ENCODE data around the gene ARHGEF19.
"Not testable (repeated sequence)": the region's sequence is repeated elsewhere in the genome, so short reads cannot be mapped to it uniquely, and the experiment has no call there.

The ARHGEF19 gene

GRCh38 chr1:16178596-16179497, 33.6 kb downstream of the ARHGEF19 start:
- no peak for DNase-seq

GRCh38 chr1:16177306-16177705, 35.1 kb downstream of the ARHGEF19 start:
- no peak for DNase-seq

- DNase-seq, result no peak
These were observed 35.8 kb downstream of the ARHGEF19 start for GRCh38 chr1:16176653-16177052.

- DNase-seq, result no peak
These were observed 36.6 kb downstream of the ARHGEF19 start for GRCh38 chr1:16175610-16176553.

GRCh38 chr1:16174886-16175598, 37.4 kb downstream of the ARHGEF19 start:
- no peak for DNase-seq

GRCh38 chr1:16174261-16174868, 38.1 kb downstream of the ARHGEF19 start:
- no peak for DNase-seq

GRCh38 chr1:16173447-16174260, 38.8 kb downstream of the ARHGEF19 start:
- DNase-seq, result no peak

- no peak for DNase-seq
These were observed 39.4 kb downstream of the ARHGEF19 start for GRCh38 chr1:16172964-16173446.

- no peak for DNase-seq
These were observed 40.1 kb downstream of the ARHGEF19 start for GRCh38 chr1:16172218-16172830.

GRCh38 chr1:16171314-16172151, 40.9 kb downstream of the ARHGEF19 start:
- no peak for DNase-seq

GRCh38 chr1:16170283-16170673, 42.2 kb downstream of the ARHGEF19 start:
- no peak for DNase-seq

- DNase-seq, result no peak
These were observed 43.7 kb downstream of the ARHGEF19 start for GRCh38 chr1:16168622-16169360.

GRCh38 chr1:16168144-16168495, 44.3 kb downstream of the ARHGEF19 start:
- DNase-seq, result not testable (repeated sequence)

GRCh38 chr1:16167331-16168143, 44.9 kb downstream of the ARHGEF19 start:
- no peak for DNase-seq

- no peak for DNase-seq
These were observed 46.3 kb downstream of the ARHGEF19 start for GRCh38 chr1:16166117-16166516.

- no peak for DNase-seq
These were observed 46.9 kb downstream of the ARHGEF19 start for GRCh38 chr1:16165548-16165947.

GRCh38 chr1:16165073-16165364, 47.4 kb downstream of the ARHGEF19 start:
- no peak for DNase-seq

GRCh38 chr1:16164213-16165072, 48.0 kb downstream of the ARHGEF19 start:
- peak; percentile 50 for DNase-seq

All from NCI-H2081 treated with DMSO at 0.1 percent for 48 hours (cell line).